GM12891 (cell line): ENCODE data around the gene TAF10.

Experiments
- DNase-seq: peaks from one replicate; pipeline ENCODE4 v3.0.0; 2011; ENCODE audit warnings: low spot score; ENCODE audit not compliant: insufficient read length
- FAIRE-seq: peaks from 2 replicates; lab custom pipeline; 2011; peaks lifted over from hg19 to GRCh38; lab: Jason Lieb, UNC
- PAX5 ChIP-seq: IDR thresholded peaks from 2 replicates; pipeline ENCODE4 v1.6.1; 2011; ENCODE audit warnings: low read length, moderate library complexity, mild to moderate bottlenecking; ENCODE audit not compliant: insufficient read depth, severe bottlenecking
- POLR2A ChIP-seq: IDR thresholded peaks from 2 replicates; pipeline ENCODE4 v1.6.1; 2011; ENCODE audit warnings: low read depth, low read length, control low read depth
- POLR2AphosphoS5 ChIP-seq: IDR thresholded peaks from 2 replicates; pipeline ENCODE4 v1.6.1; 2011; ENCODE audit warnings: low read depth, low read length, control low read depth
- POU2F2 ChIP-seq: IDR thresholded peaks from 2 replicates; pipeline ENCODE4 v1.6.1; 2011; ENCODE audit warnings: low read depth, mild to moderate bottlenecking, control low read depth, low read length, moderate library complexity
- SPI1 ChIP-seq: IDR thresholded peaks from 2 replicates; pipeline ENCODE4 v1.6.1; 2011; ENCODE audit warnings: low read depth, low read length, control low read depth
- TAF1 ChIP-seq: IDR thresholded peaks from 2 replicates; pipeline ENCODE4 v1.6.1; 2011; ENCODE audit warnings: low read depth, low read length, control low read depth

The TAF10 gene

GRCh38 chr11:6584528-6584927 lies 27.5 kb downstream of the TAF10 start:
- no peak for TF ChIP-seq POLR2A
- TF ChIP-seq TAF1: no peak
- TF ChIP-seq PAX5: no peak
- TF ChIP-seq SPI1: no peak
- no peak for TF ChIP-seq POU2F2
- no peak for TF ChIP-seq POLR2AphosphoS5
- FAIRE-seq (no peak), DNase-seq (no peak)

- FAIRE-seq: no peak
- TF ChIP-seq POLR2AphosphoS5 (no peak), SPI1 (no peak), PAX5 (no peak), POU2F2 (no peak), TAF1 (no peak), POLR2A (no peak)
- DNase-seq: no peak
Measured at GRCh38 chr11:6583584-6583983, 28.4 kb downstream of the TAF10 start.

- FAIRE-seq (no peak), DNase-seq (no peak)
- TF ChIP-seq POU2F2 (no peak), POLR2AphosphoS5 (no peak), POLR2A (no peak), TAF1 (no peak), SPI1 (no peak), PAX5 (no peak)
Measured at GRCh38 chr11:6579681-6580080, 32.3 kb downstream of the TAF10 start.

GRCh38 chr11:6578134-6578533 lies 33.9 kb downstream of the TAF10 start:
- FAIRE-seq (no peak), DNase-seq (no peak)
- TF ChIP-seq SPI1 (no peak), POLR2A (no peak), POU2F2 (no peak), TAF1 (no peak), PAX5 (no peak), POLR2AphosphoS5 (no peak)

GRCh38 chr11:6576471-6577373 lies 35.3 kb downstream of the TAF10 start:
- FAIRE-seq (no peak), DNase-seq (no peak)
- no peak for TF ChIP-seq POLR2A
- TF ChIP-seq SPI1: no peak
- TF ChIP-seq POLR2AphosphoS5: no peak
- no peak for TF ChIP-seq TAF1
- TF ChIP-seq POU2F2: no peak
- TF ChIP-seq PAX5: no peak

- TF ChIP-seq POU2F2 (no peak), TAF1 (no peak), PAX5 (no peak), SPI1 (no peak), POLR2AphosphoS5 (no peak)
- FAIRE-seq (no peak), DNase-seq (no peak)
Measured at GRCh38 chr11:6574816-6575715, 37.0 kb downstream of the TAF10 start.

- TF ChIP-seq POLR2AphosphoS5 (no peak), POU2F2 (no peak), POLR2A (no peak), PAX5 (no peak), SPI1 (no peak), TAF1 (no peak)
- DNase-seq (no peak), FAIRE-seq (no peak)
Measured at GRCh38 chr11:6572215-6572614, 39.8 kb downstream of the TAF10 start.

- DNase-seq: no peak
- no peak for FAIRE-seq
- TF ChIP-seq POLR2A (no peak), POLR2AphosphoS5 (no peak), SPI1 (no peak), PAX5 (no peak), POU2F2 (no peak), TAF1 (no peak)
Measured at GRCh38 chr11:6571434-6572008, 40.5 kb downstream of the TAF10 start.
